ENCODE measurements around the gene ZNF646. TPM values are rescaled to one million over a fixed set of nuclear protein-coding genes. Genes with fewer than 3 reads are reported as not detected.
"Not testable (repeated sequence)": the region's sequence is repeated elsewhere in the genome, so short reads cannot be mapped to it uniquely, and the experiment has no call there.

The ZNF646 gene
- total and polyA plus RNA-seq, 3 donors from 2014 or later = 68.9 to 80.3 (median 74.0) TPM

DNA sequence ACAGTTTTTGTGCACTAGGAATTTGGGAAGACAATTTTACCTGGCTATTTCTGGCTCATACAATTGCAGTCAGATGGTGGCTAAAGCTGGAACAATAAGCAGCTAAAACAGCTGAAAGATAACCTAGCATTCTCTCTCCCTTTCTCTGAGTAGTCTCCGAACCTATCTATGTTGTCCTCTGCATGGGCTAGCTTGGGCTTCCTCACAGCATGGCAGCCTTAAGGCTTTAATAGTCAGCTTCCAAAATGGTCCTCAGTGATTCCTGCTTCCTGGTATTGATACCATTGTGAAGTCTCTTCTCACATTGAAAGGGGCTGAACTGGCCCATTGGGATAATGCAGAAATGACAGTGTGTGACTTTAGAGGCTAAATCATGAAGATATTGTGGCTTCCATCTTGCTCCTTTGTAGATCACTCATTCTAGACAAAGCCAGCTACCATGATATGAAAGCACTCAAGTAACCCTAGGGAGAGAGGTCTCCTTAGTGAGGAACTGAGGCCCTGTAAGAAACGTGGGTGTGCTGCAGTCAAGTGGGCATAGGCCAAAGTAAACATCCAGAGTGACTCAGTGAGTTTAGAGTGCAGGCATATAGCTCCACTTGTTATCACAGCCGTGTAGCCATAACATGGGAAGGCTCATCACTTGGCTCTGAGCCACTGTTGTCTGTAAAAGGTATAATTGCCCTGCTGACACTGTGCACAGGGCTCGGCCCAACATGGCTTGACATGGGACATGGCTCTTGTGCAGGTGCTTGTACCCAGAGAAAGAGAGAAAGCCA lies 25.8 kb downstream of the ZNF646 start:
- WGBS, 2 donors = 65 to 70% methylated on average over 3 to 4 of the region's 4 CpGs
- no peak for DNase-seq
- Histone ChIP-seq H3K27me3 (no peaks in the 10 kb centered on the region), H3K9me3 (no peaks in the 10 kb centered on the region), H3K4me1 (no peaks in the 10 kb centered on the region), H3K4me3 (no peak overlapping the region), H3K36me3 (ENCODE audit: low read depth, missing control alignments) (no peaks in the 10 kb centered on the region), H3K27ac (no peak overlapping the region)
- TF ChIP-seq, protein P1, sequence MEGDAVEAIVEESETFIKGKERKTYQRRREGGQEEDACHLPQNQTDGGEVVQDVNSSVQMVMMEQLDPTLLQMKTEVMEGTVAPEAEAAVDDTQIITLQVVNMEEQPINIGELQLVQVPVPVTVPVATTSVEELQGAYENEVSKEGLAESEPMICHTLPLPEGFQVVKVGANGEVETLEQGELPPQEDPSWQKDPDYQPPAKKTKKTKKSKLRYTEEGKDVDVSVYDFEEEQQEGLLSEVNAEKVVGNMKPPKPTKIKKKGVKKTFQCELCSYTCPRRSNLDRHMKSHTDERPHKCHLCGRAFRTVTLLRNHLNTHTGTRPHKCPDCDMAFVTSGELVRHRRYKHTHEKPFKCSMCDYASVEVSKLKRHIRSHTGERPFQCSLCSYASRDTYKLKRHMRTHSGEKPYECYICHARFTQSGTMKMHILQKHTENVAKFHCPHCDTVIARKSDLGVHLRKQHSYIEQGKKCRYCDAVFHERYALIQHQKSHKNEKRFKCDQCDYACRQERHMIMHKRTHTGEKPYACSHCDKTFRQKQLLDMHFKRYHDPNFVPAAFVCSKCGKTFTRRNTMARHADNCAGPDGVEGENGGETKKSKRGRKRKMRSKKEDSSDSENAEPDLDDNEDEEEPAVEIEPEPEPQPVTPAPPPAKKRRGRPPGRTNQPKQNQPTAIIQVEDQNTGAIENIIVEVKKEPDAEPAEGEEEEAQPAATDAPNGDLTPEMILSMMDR (IDR thresholded peaks at IDR 0.05) = no peak
- no peak for TF ChIP-seq POLR2A (IDR thresholded peaks at IDR 0.05)
- intact Hi-C loops (cut with DNase I; ENCODE audit: low total_unique reads) = loop anchor here (5.0 kb wide), 1 partner anchor 118 kb away; no protein-coding TSS in a partner anchor

GRCh38 chr16:31100876-31101641 lies 26.8 kb downstream of the ZNF646 start:
- intact Hi-C loops (cut with DNase I; ENCODE audit: low total_unique reads); H3K36me3 ChIP-seq (ENCODE audit: low read depth, missing control alignments); H3K9me3 ChIP-seq; H3K4me1 ChIP-seq; DNase-seq; H3K4me3 ChIP-seq; H3K27ac ChIP-seq; H3K27me3 ChIP-seq: not testable (repeated sequence)
- 54 to 57% methylated on average over 13 of the region's 13 CpGs for WGBS, 2 donors

DNA sequence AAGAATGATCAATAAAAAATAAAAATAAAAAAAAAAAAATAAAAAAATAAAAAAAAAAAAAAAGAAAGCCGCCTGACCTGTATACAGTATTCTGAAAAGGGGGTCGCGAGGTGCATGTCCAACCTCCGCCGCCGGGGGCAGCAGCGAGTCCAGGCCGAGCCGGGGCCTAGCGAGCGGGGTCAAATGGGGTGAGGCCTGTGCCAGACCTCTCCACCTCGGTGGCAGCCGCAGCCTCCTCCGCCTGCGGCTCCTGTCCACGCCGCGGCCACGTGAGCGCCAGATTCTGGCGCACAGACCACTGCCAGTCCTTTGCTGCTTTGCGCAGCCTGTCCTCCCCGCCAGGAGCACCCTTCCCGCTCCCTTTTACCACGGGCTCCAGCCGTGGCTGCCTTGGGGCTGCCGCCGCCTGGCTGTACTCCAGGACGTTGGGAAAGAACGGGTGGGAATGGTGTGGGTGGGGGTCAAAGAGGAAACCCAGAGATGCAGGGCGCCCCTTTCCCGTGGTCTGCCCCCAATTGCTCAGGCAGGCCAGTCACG lies 31.5 kb downstream of the ZNF646 start:
- peak; percentile 94 for DNase-seq
- Histone ChIP-seq H3K27me3 (no peaks in the 10 kb centered on the region), H3K4me1 (peaks cover 17% of the 10 kb centered on the region), H3K36me3 (ENCODE audit: low read depth, missing control alignments) (no peaks in the 10 kb centered on the region), H3K4me3 (peak overlapping the region; percentile 34 to 38), H3K27ac (peak overlapping the region; percentile 64 to 76), H3K9me3 (no peaks in the 10 kb centered on the region)
- intact Hi-C loops (cut with DNase I; ENCODE audit: low total_unique reads) = no loop called here
- TF ChIP-seq, protein P1 (IDR thresholded peaks at IDR 0.05) = peak; percentile 83 to 94 (median 85)
- TF ChIP-seq POLR2A (IDR thresholded peaks at IDR 0.05) = no peak
- 8 to 11% methylated on average over 25 to 33 of the region's 33 CpGs for WGBS, 2 donors

DNA sequence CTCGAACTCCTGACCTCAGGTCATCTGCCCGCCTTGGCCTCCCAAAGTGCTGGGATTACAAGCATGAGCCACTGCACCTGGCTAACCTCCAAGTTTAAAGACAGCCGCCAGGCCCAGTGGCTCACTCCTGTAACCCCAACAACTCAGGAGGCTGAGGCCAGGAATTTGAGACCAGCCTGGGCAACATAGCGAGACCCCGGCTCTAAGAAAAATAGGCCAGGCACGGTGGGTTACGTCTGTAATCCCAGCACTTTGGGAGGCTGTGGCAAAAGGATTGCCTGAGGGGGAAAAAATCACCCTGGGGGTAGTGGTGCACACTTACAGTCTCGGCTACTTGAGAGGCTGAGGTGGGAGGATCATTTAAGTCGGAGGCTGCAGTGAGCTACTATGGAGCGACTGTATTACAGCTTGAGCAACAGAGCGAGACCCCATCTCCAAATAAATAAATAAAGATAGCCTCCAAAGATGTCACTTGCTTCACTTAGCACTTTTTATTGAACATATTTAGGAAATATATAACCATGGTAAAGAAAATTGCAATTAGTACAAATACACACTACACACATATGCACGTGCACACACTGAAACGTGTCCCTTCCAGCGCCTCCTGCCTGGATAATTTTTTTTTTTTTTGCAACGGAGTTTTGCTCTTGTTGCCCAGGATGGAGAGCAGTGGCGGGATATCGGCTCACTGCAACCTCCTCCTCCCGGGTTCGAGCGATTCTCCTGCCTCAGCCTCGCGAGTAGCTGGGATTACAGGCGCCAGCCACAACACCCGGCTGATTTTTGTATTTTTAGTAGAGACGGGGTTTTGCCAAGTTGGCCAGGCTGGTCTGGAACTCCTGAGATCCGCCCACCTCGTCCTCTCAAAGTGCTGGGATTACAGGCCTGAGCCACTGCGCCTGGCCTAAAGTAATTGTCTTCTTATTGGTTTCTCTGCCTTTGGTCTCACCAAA lies 32.6 kb downstream of the ZNF646 start:
- TF ChIP-seq, protein P1 (IDR thresholded peaks at IDR 0.05) = no peak
- TF ChIP-seq POLR2A (IDR thresholded peaks at IDR 0.05) = no peak
- Histone ChIP-seq H3K4me3 (no peak overlapping the region), H3K27ac (no peak overlapping the region), H3K36me3 (ENCODE audit: low read depth, missing control alignments) (no peaks in the 10 kb centered on the region), H3K9me3 (no peaks in the 10 kb centered on the region), H3K4me1 (peaks cover 17% of the 10 kb centered on the region), H3K27me3 (no peaks in the 10 kb centered on the region)
- 86 to 89% methylated on average over 28 of the region's 28 CpGs for WGBS, 2 donors
- DNase-seq = no peak
- intact Hi-C loops (cut with DNase I; ENCODE audit: low total_unique reads) = no loop called here

All from testis (tissue), 3 donors.